CD4-positive, alpha-beta T cell treated with Interleukin-6 at 100 ng/mL for 8 hours (primary cell): ENCODE data around the gene CLPX.
"Not testable (repeated sequence)": the region's sequence is repeated elsewhere in the genome, so short reads cannot be mapped to it uniquely, and the experiment has no call there.

Experiments
- DNase-seq: peaks from one replicate; pipeline ENCODE4 v3.0.0-alpha.2; 2020; ENCODE audit warnings: mixed read lengths, low spot score

Gene CLPX

DNA sequence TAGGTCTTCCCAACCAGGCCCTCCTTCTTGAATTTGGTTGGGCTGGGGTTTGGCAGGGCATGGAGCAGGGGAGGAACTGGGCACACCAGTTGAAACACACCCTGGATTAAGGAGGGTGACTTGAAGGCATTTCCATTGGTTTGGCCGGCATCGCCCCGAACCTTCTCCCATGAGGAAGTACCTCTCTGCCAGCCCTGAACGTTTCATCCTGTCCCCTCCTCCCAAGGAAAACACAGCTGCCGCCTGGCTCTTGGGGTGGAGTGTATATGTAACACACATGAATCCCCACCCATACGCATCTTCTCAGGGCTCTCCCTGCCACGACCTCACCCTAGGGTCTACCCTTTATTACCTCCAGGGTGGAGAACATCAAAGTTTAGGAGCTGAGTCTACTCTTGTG is 84.7 kb downstream of the CLPX start:
- DNase-seq = no peak

DNA sequence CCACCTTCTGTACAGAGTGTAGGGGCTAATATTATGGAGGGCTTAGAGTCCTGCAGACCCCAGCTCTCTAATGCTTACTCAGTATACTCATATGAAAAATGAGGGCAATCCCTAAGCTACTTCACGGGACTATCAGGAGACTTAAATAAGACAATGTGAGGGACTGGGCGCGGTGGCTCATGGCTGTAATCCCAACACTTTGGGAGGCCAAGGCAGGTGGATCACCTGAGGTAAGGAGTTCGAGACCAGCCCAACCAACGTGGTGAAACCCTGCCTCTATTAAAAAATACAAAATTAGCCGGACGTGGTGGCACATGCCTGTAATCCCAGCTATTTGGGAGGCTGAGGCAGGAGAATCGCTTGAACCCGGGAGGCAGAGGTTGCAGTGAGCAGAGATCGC is 85.3 kb downstream of the CLPX start:
- DNase-seq = not testable (repeated sequence)

GRCh38 chr15:65099336-65099735 is 85.8 kb downstream of the CLPX start:
- no peak for DNase-seq
